ENCODE results near the gene MAL. TPM values are rescaled to one million over a fixed set of nuclear protein-coding genes. Genes with fewer than 3 reads are reported as not detected.
"Not testable (repeated sequence)": the region's sequence is repeated elsewhere in the genome, so short reads cannot be mapped to it uniquely, and the experiment has no call there.

MAL gene
- total RNA-seq, 1 donor from 2014 or later = 272 TPM

DNA sequence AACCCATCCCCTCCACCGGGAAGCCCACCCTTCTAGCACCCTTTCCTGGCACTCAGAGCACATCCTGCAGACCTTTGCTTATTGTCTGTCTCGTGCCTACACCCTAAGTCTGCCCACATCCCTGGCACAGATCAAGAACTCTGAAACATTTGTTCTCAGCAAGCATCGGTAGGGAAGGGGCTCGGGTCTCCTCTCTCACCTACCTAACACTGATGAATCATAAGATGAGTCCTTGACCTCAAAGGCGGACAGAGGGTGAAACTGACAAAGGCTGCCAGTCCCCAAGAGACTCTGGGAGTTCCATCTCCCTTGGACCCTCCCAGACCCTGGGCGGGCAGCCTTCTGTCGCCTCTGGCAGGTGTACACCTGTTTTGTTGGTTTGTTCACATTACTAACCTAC lies 9.3 kb downstream of the MAL start:
- Mint-ChIP-seq H3K9me3 (peaks cover 28% of the 10 kb centered on the region), H3K27me3 (ENCODE audit: insufficient read depth) (no peaks in the 10 kb centered on the region), H3K27ac (no peak overlapping the region), H3K4me3 (no peak overlapping the region), H3K36me3 (ENCODE audit: low read depth) (peaks cover 51% of the 10 kb centered on the region), H3K4me1 (ENCODE audit: low read depth) (peaks cover 53% of the 10 kb centered on the region)
- no peak for DNase-seq (ENCODE audit: low spot score)
- intact Hi-C loops (cut with micrococcal nuclease) = no loop called here

DNA sequence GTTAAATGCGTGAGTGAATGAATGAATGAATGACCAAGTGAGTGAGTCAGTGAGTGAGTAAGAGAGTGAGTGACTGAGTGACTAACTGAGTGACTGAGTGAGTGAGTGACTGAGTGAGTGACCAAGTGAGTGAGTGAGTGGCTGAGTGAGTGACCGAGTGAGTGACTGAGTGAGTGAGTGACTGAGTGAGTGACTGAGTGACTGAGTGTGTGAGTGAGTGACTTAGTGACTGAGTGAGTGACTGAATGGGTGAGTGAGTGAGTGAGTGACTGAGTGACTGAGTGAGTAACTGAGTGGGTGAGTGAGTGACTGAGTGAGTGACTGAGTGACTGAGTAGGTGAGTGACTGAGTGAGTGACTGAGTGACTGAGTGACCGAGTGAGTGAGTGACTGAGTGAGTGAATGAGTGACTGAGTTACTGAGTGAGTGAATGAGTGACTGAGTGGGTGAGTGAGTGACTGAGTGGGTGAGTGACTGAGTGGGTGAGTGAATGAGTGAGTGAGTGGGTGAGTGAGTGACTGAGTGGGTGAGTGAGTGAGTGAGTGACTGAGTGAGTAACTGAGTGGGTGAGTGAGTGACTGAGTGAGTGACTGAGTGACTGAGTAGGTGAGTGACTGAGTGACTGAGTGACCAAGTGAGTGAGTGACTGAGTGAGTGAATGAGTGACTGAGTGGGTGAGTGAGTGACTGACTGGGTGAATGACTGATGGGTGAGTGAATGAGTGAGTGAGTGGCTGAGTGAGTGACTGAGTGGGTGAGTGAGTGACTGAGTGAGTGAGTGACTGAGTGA lies 11.3 kb downstream of the MAL start:
- no peaks in the 10 kb centered on the region for H3K27me3 Mint-ChIP-seq (ENCODE audit: insufficient read depth)
- H3K27ac Mint-ChIP-seq = peak overlapping the region; percentile 95
- no peak overlapping the region for H3K4me3 Mint-ChIP-seq
- H3K9me3 Mint-ChIP-seq = peaks cover 28% of the 10 kb centered on the region
- H3K4me1 Mint-ChIP-seq (ENCODE audit: low read depth) = peaks cover 56% of the 10 kb centered on the region
- intact Hi-C loops (cut with micrococcal nuclease) = loop anchor here (2.0 kb wide), 1 partner anchor 14 kb away; no protein-coding TSS in a partner anchor
- no peak for DNase-seq (ENCODE audit: low spot score)
- peaks cover 49% of the 10 kb centered on the region for H3K36me3 Mint-ChIP-seq (ENCODE audit: low read depth)

- intact Hi-C loops (cut with micrococcal nuclease) = loop anchor here (2.0 kb wide), 1 partner anchor 13 kb away; no protein-coding TSS in a partner anchor
- Mint-ChIP-seq H3K4me1 (ENCODE audit: low read depth) (peaks cover 60% of the 10 kb centered on the region), H3K36me3 (ENCODE audit: low read depth) (peaks cover 51% of the 10 kb centered on the region), H3K27me3 (ENCODE audit: insufficient read depth) (no peaks in the 10 kb centered on the region), H3K27ac (peak overlapping the region; percentile 95), H3K4me3 (no peak overlapping the region), H3K9me3 (peaks cover 28% of the 10 kb centered on the region)
- DNase-seq (ENCODE audit: low spot score) = no peak
Observed at GRCh38 chr2:95037384-95037839, 11.9 kb downstream of the MAL start.

GRCh38 chr2:95037841-95038585 lies 12.5 kb downstream of the MAL start:
- peak overlapping the region; percentile 95 for H3K27ac Mint-ChIP-seq
- intact Hi-C loops (cut with micrococcal nuclease) = loop anchor here (2.0 kb wide), 1 partner anchor 13 kb away; no protein-coding TSS in a partner anchor

DNA sequence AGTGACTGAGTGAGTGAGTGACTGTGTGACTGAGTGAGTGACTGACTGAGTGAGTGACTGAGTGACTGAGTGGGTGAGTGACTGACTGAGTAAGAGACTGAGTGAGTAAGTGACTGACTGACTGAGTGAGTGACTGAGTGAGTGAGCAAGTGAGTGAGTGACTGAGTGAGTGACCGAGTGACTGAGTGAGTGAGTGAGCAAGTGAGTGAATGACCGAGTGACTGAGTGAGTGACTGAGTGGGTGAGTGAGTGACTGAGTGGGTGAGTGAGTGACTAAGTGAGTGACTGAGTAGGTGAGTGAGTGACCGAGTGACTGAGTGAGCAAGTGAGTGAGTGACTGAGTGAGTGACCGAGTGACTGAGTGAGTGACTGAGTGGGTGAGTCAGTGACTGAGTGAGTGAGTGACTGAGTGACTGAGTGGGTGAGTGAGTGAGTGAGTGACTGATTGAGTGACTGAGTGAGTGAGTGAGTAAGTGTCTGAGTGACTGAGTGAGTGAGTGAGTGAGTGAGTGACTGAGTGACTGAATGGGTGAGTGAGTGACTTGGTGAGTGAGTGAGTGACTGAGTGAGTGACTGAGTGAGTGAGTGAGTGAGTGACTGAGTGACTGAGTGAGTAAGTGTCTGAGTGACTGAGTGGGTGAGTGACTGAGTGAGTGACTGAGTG lies 13.3 kb downstream of the MAL start:
- Mint-ChIP-seq H3K4me1 (ENCODE audit: low read depth) (peaks cover 68% of the 10 kb centered on the region), H3K4me3 (no peak overlapping the region), H3K27ac (peak overlapping the region; percentile 95), H3K27me3 (ENCODE audit: insufficient read depth) (no peaks in the 10 kb centered on the region), H3K9me3 (peaks cover 28% of the 10 kb centered on the region), H3K36me3 (ENCODE audit: low read depth) (peaks cover 54% of the 10 kb centered on the region)
- DNase-seq (ENCODE audit: low spot score) = no peak
- intact Hi-C loops (cut with micrococcal nuclease) = loop anchor here (1.0 kb wide), 1 partner anchor 36 kb away; no protein-coding TSS in a partner anchor

More at GRCh38 chr2:95037841-95038585, 12.5 kb downstream of the MAL start:
- not testable (repeated sequence) for DNase-seq (ENCODE audit: low spot score); H3K4me3 Mint-ChIP-seq; H3K27me3 Mint-ChIP-seq (ENCODE audit: insufficient read depth)
- Mint-ChIP-seq H3K36me3 (ENCODE audit: low read depth) (peaks cover 49% of the 10 kb centered on the region), H3K9me3 (peaks cover 28% of the 10 kb centered on the region), H3K4me1 (ENCODE audit: low read depth) (peaks cover 63% of the 10 kb centered on the region)

GRCh38 chr2:95039363-95039762 lies 13.9 kb downstream of the MAL start:
- intact Hi-C loops (cut with micrococcal nuclease) = loop anchor here (1.0 kb wide), 1 partner anchor 35 kb away; no protein-coding TSS in a partner anchor
- peaks cover 28% of the 10 kb centered on the region for H3K9me3 Mint-ChIP-seq
- H3K4me1 Mint-ChIP-seq (ENCODE audit: low read depth) = peaks cover 74% of the 10 kb centered on the region
- DNase-seq (ENCODE audit: low spot score) = no peak
- no peaks in the 10 kb centered on the region for H3K27me3 Mint-ChIP-seq (ENCODE audit: insufficient read depth)
- no peak overlapping the region for H3K4me3 Mint-ChIP-seq
- H3K36me3 Mint-ChIP-seq (ENCODE audit: low read depth) = peaks cover 59% of the 10 kb centered on the region
- peak overlapping the region; percentile 95 for H3K27ac Mint-ChIP-seq

DNA sequence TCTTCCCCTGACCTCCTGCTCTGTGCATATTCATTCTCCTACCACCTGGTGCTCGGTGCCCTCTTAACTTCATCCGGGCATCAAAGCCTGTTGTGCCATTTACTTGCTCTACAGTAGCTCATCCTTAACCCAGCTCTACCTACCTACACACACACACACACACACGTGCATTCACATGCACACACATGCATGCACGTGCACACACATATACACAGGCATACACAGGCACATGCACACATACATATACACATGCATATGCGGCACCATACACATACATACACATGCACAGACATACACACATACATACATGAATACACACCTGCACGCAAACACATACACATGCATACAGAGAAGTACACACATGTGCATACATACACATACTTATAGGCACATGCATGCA lies 14.5 kb downstream of the MAL start:
- intact Hi-C loops (cut with micrococcal nuclease) = loop anchor here (1.0 kb wide), 1 partner anchor 34 kb away; no protein-coding TSS in a partner anchor
- H3K27ac Mint-ChIP-seq = peak overlapping the region; percentile 89
- H3K9me3 Mint-ChIP-seq = peaks cover 28% of the 10 kb centered on the region
- H3K36me3 Mint-ChIP-seq (ENCODE audit: low read depth) = peaks cover 63% of the 10 kb centered on the region
- peaks cover 80% of the 10 kb centered on the region for H3K4me1 Mint-ChIP-seq (ENCODE audit: low read depth)
- H3K27me3 Mint-ChIP-seq (ENCODE audit: insufficient read depth) = no peaks in the 10 kb centered on the region
- H3K4me3 Mint-ChIP-seq = no peak overlapping the region
- no peak for DNase-seq (ENCODE audit: low spot score)

- Mint-ChIP-seq H3K27me3 (ENCODE audit: insufficient read depth) (no peaks in the 10 kb centered on the region), H3K36me3 (ENCODE audit: low read depth) (peaks cover 60% of the 10 kb centered on the region), H3K4me3 (no peak overlapping the region), H3K27ac (peak overlapping the region; percentile 89), H3K9me3 (peaks cover 28% of the 10 kb centered on the region), H3K4me1 (ENCODE audit: low read depth) (peaks cover 81% of the 10 kb centered on the region)
- intact Hi-C loops (cut with micrococcal nuclease) = no loop called here
- no peak for DNase-seq (ENCODE audit: low spot score)
Observed at GRCh38 chr2:95040426-95040825, 14.9 kb downstream of the MAL start.

GRCh38 chr2:95041060-95041823 lies 15.7 kb downstream of the MAL start:
- intact Hi-C loops (cut with micrococcal nuclease) = loop anchor here (1.0 kb wide), 1 partner anchor 16 kb away; the partner anchor contains the start of gene MAL
- no peaks in the 10 kb centered on the region for H3K27me3 Mint-ChIP-seq (ENCODE audit: insufficient read depth)
- peaks cover 28% of the 10 kb centered on the region for H3K9me3 Mint-ChIP-seq
- no peak for DNase-seq (ENCODE audit: low spot score)
- no peak overlapping the region for H3K4me3 Mint-ChIP-seq
- peak overlapping the region; percentile 93 for H3K27ac Mint-ChIP-seq
- peaks cover 88% of the 10 kb centered on the region for H3K4me1 Mint-ChIP-seq (ENCODE audit: low read depth)
- H3K36me3 Mint-ChIP-seq (ENCODE audit: low read depth) = peaks cover 62% of the 10 kb centered on the region

DNA sequence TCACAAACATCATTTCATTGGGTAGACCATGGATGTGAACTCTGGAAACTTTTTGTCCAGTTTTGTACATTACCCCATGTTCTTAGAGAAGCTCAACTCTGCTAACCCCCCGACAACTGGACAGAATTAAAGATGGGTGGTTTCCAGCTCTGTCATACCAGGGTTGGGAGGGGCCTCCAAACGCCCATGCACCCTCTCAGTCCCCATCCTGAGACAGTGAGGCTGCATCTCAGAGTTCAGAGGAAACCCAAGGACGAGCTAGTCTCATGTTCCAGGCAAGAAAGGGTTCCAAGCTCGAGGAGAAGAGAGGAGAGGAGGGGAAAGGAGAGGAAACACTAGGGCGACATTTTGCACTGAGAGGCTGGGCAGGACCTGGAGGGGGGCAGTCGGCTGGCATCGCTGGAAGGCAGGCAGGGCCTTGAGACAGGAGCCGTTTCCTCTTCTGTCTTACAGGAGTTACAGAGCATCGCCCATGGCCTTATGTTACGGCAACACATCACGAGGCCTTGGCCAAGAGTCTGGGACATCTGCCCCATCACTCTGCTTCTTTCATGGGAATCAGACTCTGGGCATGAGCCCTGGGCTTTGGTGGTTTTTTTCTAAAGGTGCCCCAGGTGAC lies 16.4 kb downstream of the MAL start:
- H3K36me3 Mint-ChIP-seq (ENCODE audit: low read depth) = peaks cover 60% of the 10 kb centered on the region
- intact Hi-C loops (cut with micrococcal nuclease) = loop anchor here (1.0 kb wide), 1 partner anchor 17 kb away; the partner anchor contains the start of gene MAL
- no peak overlapping the region for H3K4me3 Mint-ChIP-seq
- peak overlapping the region; percentile 93 for H3K27ac Mint-ChIP-seq
- peaks cover 88% of the 10 kb centered on the region for H3K4me1 Mint-ChIP-seq (ENCODE audit: low read depth)
- no peak for DNase-seq (ENCODE audit: low spot score)
- H3K27me3 Mint-ChIP-seq (ENCODE audit: insufficient read depth) = no peaks in the 10 kb centered on the region
- H3K9me3 Mint-ChIP-seq = peaks cover 22% of the 10 kb centered on the region

DNA sequence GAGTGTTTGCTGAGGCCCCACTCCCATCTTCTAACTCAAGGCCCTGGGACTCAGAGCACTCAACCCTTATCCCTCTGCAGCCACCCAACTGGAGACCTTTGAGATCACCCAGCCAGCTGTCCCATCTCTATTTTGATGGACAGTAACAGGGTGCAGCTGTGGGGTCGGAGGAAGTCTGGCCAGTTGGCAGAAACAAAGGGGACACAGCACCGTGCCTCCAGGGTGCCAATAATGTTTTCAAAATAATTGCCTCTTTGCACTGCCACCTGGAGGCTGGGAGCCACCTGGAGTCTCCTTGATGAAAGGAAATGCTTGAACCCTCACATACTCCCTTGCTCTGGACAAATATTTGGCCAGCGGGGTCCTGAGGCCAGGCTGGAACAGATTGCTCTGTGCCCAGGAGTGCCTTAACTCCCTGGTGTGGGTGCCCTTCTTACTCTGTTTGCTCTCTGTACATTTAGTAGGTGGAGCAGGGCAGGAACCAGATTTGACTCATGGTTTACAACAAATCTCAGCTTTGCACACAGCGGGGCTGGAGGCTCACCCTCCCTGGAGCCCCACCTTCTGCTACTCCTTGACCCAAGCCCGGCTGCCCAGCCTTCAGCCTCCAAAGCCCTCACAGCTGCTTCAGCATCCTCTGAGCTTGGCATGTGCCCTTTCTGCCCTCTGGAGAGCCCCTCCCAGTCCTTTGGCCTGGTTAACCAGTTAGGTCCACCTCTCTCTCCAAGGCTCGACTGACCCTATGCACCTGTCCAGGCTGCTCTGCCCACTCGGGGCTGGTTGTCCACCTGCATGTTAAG lies 17.2 kb downstream of the MAL start:
- intact Hi-C loops (cut with micrococcal nuclease) = loop anchor here (1.0 kb wide), 1 partner anchor 9 kb away; no protein-coding TSS in a partner anchor
- H3K4me3 Mint-ChIP-seq = peak overlapping the region; percentile 30
- H3K4me1 Mint-ChIP-seq (ENCODE audit: low read depth) = peaks cover 88% of the 10 kb centered on the region

More for the DNA sequence above, 17.2 kb downstream of the MAL start:
- DNase-seq (ENCODE audit: low spot score) = no peak
- H3K27me3 Mint-ChIP-seq (ENCODE audit: insufficient read depth) = no peaks in the 10 kb centered on the region
- H3K27ac Mint-ChIP-seq = peak overlapping the region; percentile 85
- peaks cover 53% of the 10 kb centered on the region for H3K36me3 Mint-ChIP-seq (ENCODE audit: low read depth)
- peaks cover 14% of the 10 kb centered on the region for H3K9me3 Mint-ChIP-seq

Measured in activated T-helper 1 cell treated with anti-CD3 and anti-CD28 coated beads, Interleukin-12 subunit alpha, Interleukin-12 subunit beta, Interleukin-2, Interleukin-4 antibody, amounts not matched to agents 30 ng/mL and 10 ng/mL and 1 ng/mL, durations not matched to agents 14 hours and 24 hours and 36 hours (primary cell).